ENCODE measurements around the gene CALR. TPM values are rescaled to one million over a fixed set of nuclear protein-coding genes. Genes with fewer than 3 reads are reported as not detected.
"Not testable (repeated sequence)": the region's sequence is repeated elsewhere in the genome, so short reads cannot be mapped to it uniquely, and the experiment has no call there.

The CALR gene
- total RNA-seq, 6 donors from 2014 or later = 171 to 1,351 (median 423) TPM

- ATAC-seq (ENCODE audit: low FRiP score in 2 of 2) = no peak
- 39 to 65% methylated on average over 4 of the region's 4 CpGs for WGBS, 2 donors
- Histone ChIP-seq H3K36me3 (no peaks in the 10 kb centered on the region), H3K4me1 (peaks cover 20 to 25% (median 21%) of the 10 kb centered on the region in 4 donors), H3K27ac (peak overlapping the region in 3 of 4 donors; percentile 13 to 73 (median 71)), H3K27me3 (no peaks in the 10 kb centered on the region), H3K4me3 (peak overlapping the region in 3 of 4 donors; percentile 16 to 32 (median 17)), H3K9me3 (no peaks in the 10 kb centered on the region)
- TF ChIP-seq POLR2AphosphoS5 (IDR thresholded peaks at IDR 0.05) = no peak
- TF ChIP-seq EP300 (IDR thresholded peaks at IDR 0.05) = no peak
- TF ChIP-seq, protein P1, sequence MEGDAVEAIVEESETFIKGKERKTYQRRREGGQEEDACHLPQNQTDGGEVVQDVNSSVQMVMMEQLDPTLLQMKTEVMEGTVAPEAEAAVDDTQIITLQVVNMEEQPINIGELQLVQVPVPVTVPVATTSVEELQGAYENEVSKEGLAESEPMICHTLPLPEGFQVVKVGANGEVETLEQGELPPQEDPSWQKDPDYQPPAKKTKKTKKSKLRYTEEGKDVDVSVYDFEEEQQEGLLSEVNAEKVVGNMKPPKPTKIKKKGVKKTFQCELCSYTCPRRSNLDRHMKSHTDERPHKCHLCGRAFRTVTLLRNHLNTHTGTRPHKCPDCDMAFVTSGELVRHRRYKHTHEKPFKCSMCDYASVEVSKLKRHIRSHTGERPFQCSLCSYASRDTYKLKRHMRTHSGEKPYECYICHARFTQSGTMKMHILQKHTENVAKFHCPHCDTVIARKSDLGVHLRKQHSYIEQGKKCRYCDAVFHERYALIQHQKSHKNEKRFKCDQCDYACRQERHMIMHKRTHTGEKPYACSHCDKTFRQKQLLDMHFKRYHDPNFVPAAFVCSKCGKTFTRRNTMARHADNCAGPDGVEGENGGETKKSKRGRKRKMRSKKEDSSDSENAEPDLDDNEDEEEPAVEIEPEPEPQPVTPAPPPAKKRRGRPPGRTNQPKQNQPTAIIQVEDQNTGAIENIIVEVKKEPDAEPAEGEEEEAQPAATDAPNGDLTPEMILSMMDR (IDR thresholded peaks at IDR 0.05) = no peak
- no peak for TF ChIP-seq POLR2A (IDR thresholded peaks at IDR 0.05)
- no peak for DNase-seq
Observed at GRCh38 chr19:12912571-12912970, 25.8 kb upstream of the CALR start.

DNA sequence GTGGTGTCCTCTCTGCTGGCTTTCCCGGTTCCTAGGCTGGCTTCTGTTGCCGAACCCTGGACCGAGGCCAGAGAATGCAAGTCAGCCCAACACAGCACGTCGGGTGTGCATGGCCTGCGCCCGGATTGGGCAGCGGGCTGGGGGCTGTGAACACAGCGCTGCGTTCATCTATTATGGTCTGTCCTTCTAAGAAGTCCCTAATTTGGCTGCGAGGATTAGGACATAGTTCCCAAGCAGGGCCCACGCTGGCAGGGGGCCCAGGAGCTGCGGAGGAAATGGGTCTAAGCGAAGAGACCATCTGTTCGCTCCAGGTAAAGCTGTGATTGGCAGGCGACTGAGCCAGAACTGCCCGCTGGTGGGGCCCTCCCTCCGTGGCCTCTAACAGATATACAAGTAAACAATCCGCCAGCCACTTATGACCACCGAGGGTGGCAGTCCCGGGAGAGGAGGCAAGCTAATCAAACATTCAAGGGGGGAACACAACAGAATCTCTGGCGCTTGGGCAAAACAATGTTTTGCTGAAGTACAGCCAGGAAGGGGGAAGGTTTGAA, 25.3 kb upstream of the CALR start:
- ATAC-seq (ENCODE audit: low FRiP score in 2 of 2) (peak; percentile 60 to 64), DNase-seq (peak; percentile 71 to 85)
- WGBS, 2 donors = 10 to 15% methylated on average over 6 to 22 of the region's 22 CpGs
- Histone ChIP-seq H3K4me3 (peak overlapping the region in 3 of 4 donors; percentile 16 to 32 (median 17)), H3K4me1 (peaks cover 20 to 25% (median 21%) of the 10 kb centered on the region in 4 donors), H3K27me3 (no peaks in the 10 kb centered on the region), H3K27ac (peak overlapping the region; percentile 13 to 73 (median 59)), H3K36me3 (no peaks in the 10 kb centered on the region), H3K9me3 (no peaks in the 10 kb centered on the region)
- no peak for TF ChIP-seq EP300 (IDR thresholded peaks at IDR 0.05)
- no peak for TF ChIP-seq POLR2AphosphoS5 (IDR thresholded peaks at IDR 0.05)
- TF ChIP-seq, protein P1 (IDR thresholded peaks at IDR 0.05) = no peak
- no peak for TF ChIP-seq POLR2A (IDR thresholded peaks at IDR 0.05)

DNA sequence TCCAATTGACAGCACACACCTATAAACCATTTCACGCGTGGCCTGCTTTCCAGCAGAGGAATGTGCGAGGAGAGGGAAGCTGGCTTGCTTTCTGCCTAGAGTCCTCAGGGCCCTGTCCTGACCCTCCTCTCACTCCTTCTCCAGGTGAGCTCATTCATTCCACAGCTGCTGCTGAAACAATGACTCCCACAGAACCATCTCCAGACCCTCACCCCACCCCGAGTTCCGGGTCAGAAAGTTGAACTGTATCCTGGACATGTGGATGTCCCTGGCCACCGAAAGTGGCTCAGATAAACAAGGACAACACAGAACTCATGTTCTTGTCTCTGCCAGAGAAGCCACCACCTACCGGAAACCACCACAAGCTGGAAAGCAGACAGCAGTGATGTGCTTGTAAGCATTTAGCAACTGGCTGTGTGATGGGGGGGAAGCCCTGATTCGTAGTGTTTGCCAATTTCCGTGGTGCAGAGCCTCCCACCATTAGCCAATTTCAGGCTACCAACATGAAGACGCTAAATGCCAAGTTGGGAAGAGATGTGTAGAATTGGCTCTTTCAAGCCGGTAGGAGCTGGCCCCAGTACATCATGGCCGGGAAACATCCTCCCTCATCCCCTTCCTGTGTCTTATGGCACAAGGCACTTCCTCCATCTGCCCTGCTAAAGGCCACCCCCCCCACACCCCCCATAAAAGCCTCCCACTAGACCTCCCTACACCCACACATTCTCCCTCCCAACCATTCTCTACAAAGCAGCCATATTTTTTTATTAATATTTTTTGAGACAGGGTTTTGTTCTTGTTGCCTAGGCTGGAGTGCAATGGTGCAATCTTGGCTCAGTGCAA, 24.3 kb upstream of the CALR start:
- WGBS, 2 donors = 41 to 48% methylated on average over 8 to 12 of the region's 12 CpGs
- H3K4me1 ChIP-seq = peaks cover 24 to 30% (median 26%) of the 10 kb centered on the region in 4 donors
- H3K4me3 ChIP-seq = no peak overlapping the region
- no peaks in the 10 kb centered on the region for H3K9me3 ChIP-seq
- no peaks in the 10 kb centered on the region for H3K36me3 ChIP-seq
- no peak for TF ChIP-seq POLR2AphosphoS5 (IDR thresholded peaks at IDR 0.05)
- H3K27me3 ChIP-seq = no peaks in the 10 kb centered on the region
- DNase-seq (peak in 1 of 2 donors; percentile 30), ATAC-seq (ENCODE audit: low FRiP score in 2 of 2) (no peak)
- peak overlapping the region; percentile 13 to 73 (median 59) for H3K27ac ChIP-seq

GRCh38 chr19:12915860-12916259, 22.5 kb upstream of the CALR start:
- 92 to 98% methylated on average over 4 of the region's 4 CpGs for WGBS, 2 donors
- H3K27ac ChIP-seq; H3K4me3 ChIP-seq; DNase-seq; ATAC-seq (ENCODE audit: low FRiP score in 2 of 2); H3K27me3 ChIP-seq; H3K36me3 ChIP-seq; H3K9me3 ChIP-seq: not testable (repeated sequence)
- H3K4me1 ChIP-seq = peaks cover 26 to 38% (median 30%) of the 10 kb centered on the region in 4 donors

DNA sequence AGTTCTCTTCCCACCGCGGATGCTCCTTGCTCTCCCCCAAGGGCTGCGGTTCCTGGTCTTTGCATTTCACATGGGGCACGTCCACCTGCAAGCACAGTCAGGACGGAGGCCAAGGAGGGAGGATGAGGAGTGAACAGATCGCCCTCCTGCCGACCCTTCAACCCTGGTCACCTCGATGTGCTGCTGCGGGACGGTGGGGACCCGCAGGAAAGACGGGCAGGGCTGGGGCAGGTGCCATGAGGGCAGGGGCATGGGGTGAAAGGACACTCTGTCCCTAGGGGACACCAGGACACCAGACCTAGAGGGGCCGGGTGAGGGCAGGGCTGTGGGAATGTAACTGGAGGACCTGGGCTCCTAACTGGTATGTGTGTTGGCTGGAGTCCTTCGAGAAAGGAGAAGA, 20.2 kb upstream of the CALR start:
- H3K27me3 ChIP-seq = no peaks in the 10 kb centered on the region

More for the DNA sequence above, 20.2 kb upstream of the CALR start:
- 93 to 94% methylated on average over 14 of the region's 14 CpGs for WGBS, 2 donors
- Histone ChIP-seq H3K9me3 (no peaks in the 10 kb centered on the region), H3K36me3 (peaks cover 7 to 13% (median 11%) of the 10 kb centered on the region in 4 donors), H3K4me1 (peaks cover 15 to 27% (median 20%) of the 10 kb centered on the region in 4 donors), H3K27ac (no peak overlapping the region), H3K4me3 (no peak overlapping the region)
- DNase-seq (no peak), ATAC-seq (ENCODE audit: low FRiP score in 2 of 2) (no peak)
- no peak for TF ChIP-seq POLR2AphosphoS5 (IDR thresholded peaks at IDR 0.05)
- no peak for TF ChIP-seq POLR2A (IDR thresholded peaks at IDR 0.05)
- TF ChIP-seq, protein P1 (IDR thresholded peaks at IDR 0.05) = no peak
- TF ChIP-seq EP300 (IDR thresholded peaks at IDR 0.05) = no peak

Measured in upper lobe of left lung (tissue), 6 donors.